ENCODE results near the gene CCBE1.

Gene CCBE1

GRCh38 chr18:59570796-59571195 lies 126.4 kb downstream of the CCBE1 start:
- no peaks in the 10 kb centered on the region for H3K36me3 ChIP-seq
- no peaks in the 10 kb centered on the region for H3K4me1 ChIP-seq
- no peak for DNase-seq
- TF ChIP-seq, protein P1, sequence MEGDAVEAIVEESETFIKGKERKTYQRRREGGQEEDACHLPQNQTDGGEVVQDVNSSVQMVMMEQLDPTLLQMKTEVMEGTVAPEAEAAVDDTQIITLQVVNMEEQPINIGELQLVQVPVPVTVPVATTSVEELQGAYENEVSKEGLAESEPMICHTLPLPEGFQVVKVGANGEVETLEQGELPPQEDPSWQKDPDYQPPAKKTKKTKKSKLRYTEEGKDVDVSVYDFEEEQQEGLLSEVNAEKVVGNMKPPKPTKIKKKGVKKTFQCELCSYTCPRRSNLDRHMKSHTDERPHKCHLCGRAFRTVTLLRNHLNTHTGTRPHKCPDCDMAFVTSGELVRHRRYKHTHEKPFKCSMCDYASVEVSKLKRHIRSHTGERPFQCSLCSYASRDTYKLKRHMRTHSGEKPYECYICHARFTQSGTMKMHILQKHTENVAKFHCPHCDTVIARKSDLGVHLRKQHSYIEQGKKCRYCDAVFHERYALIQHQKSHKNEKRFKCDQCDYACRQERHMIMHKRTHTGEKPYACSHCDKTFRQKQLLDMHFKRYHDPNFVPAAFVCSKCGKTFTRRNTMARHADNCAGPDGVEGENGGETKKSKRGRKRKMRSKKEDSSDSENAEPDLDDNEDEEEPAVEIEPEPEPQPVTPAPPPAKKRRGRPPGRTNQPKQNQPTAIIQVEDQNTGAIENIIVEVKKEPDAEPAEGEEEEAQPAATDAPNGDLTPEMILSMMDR (IDR thresholded peaks at IDR 0.05; ENCODE audit: low read depth, low read length): no peak
- no peaks in the 10 kb centered on the region for H3K9me3 ChIP-seq
- H3K4me3 ChIP-seq (ENCODE audit: low read depth, low read length): no peak overlapping the region
- H3K27me3 ChIP-seq: no peaks in the 10 kb centered on the region

- H3K27me3 ChIP-seq: no peaks in the 10 kb centered on the region
- no peaks in the 10 kb centered on the region for H3K36me3 ChIP-seq
- H3K9me3 ChIP-seq: no peaks in the 10 kb centered on the region
- no peak overlapping the region for H3K4me3 ChIP-seq (ENCODE audit: low read depth, low read length)
- TF ChIP-seq, protein P1 (IDR thresholded peaks at IDR 0.05; ENCODE audit: low read depth, low read length): no peak
- DNase-seq: peak; percentile 22
- H3K4me1 ChIP-seq: no peaks in the 10 kb centered on the region
These were observed 127.0 kb downstream of the CCBE1 start for GRCh38 chr18:59570101-59570775.

- TF ChIP-seq, protein P1 (IDR thresholded peaks at IDR 0.05; ENCODE audit: low read depth, low read length): no peak
- Histone ChIP-seq H3K9me3 (no peaks in the 10 kb centered on the region), H3K4me1 (no peaks in the 10 kb centered on the region), H3K36me3 (no peaks in the 10 kb centered on the region), H3K4me3 (ENCODE audit: low read depth, low read length) (no peak overlapping the region), H3K27me3 (no peaks in the 10 kb centered on the region)
- DNase-seq: no peak
These were observed 127.8 kb downstream of the CCBE1 start for GRCh38 chr18:59569390-59569791.

- Histone ChIP-seq H3K4me1 (no peaks in the 10 kb centered on the region), H3K9me3 (no peaks in the 10 kb centered on the region), H3K4me3 (ENCODE audit: low read depth, low read length) (no peak overlapping the region), H3K36me3 (no peaks in the 10 kb centered on the region), H3K27me3 (no peaks in the 10 kb centered on the region)
- TF ChIP-seq, protein P1 (IDR thresholded peaks at IDR 0.05; ENCODE audit: low read depth, low read length): no peak
- DNase-seq: no peak
These were observed 129.8 kb downstream of the CCBE1 start for GRCh38 chr18:59567431-59567830.

GRCh38 chr18:59566533-59566971 lies 130.7 kb downstream of the CCBE1 start:
- no peaks in the 10 kb centered on the region for H3K4me1 ChIP-seq
- TF ChIP-seq, protein P1 (IDR thresholded peaks at IDR 0.05; ENCODE audit: low read depth, low read length): no peak
- no peaks in the 10 kb centered on the region for H3K9me3 ChIP-seq
- H3K4me3 ChIP-seq (ENCODE audit: low read depth, low read length): no peak overlapping the region
- DNase-seq: no peak
- no peaks in the 10 kb centered on the region for H3K27me3 ChIP-seq
- H3K36me3 ChIP-seq: no peaks in the 10 kb centered on the region

DNA sequence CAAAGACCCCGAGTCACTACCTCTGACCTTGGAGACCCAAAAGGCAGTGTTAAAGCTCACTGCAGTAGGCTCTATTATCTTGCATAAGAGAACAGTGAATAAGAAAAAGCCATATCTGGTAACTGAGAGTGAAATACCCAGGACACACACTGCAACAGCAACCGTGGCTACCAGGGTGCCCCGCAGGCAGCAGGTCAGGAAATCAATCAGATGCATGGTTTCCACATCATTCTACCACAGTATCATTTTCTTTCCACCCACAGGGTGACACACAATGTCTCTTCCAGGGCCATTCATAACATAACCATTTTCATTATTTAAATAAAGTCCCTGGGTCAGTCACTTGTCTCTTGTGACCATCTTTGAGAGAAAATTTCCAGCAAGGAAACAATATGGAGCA lies 131.3 kb downstream of the CCBE1 start:
- TF ChIP-seq, protein P1 (IDR thresholded peaks at IDR 0.05; ENCODE audit: low read depth, low read length): no peak

More for the DNA sequence above, 131.3 kb downstream of the CCBE1 start:
- Histone ChIP-seq H3K9me3 (no peaks in the 10 kb centered on the region), H3K4me1 (no peaks in the 10 kb centered on the region), H3K36me3 (no peaks in the 10 kb centered on the region), H3K4me3 (ENCODE audit: low read depth, low read length) (no peak overlapping the region), H3K27me3 (no peaks in the 10 kb centered on the region)
- DNase-seq: no peak
